Body of pancreas (tissue), 4 donors: ENCODE measurements around the gene FCAMR.

Experiments
- CTCF ChIP-seq, 7 experiments: fragments of 450-650 bp in 4 of 7; fragments of 200-600 bp in 3 of 7; sonication (generic) in 3 of 7; IDR thresholded peaks; one replicate each; pipeline ENCODE4 v1.5.1; 2016 to 2019; ENCODE audit warnings: antibody characterized with exemption in 7 of 7
- POLR2A ChIP-seq, 3 donors: fragments of 450-650 bp; IDR thresholded peaks; one replicate each; pipeline ENCODE4 v1.6.1; 2016; ENCODE audit warnings: antibody characterized with exemption in 3 of 3, mild to moderate bottlenecking in 2 of 3

- TF ChIP-seq CTCF (IDR thresholded peaks at IDR 0.05): no peak
- TF ChIP-seq POLR2A (IDR thresholded peaks at IDR 0.05): no peak
Measured at GRCh38 chr1:206949641-206950040, 20.6 kb downstream of the FCAMR start.
